HepG2 (cell line): ENCODE results near the gene SPTAN1. TPM values are rescaled to one million over a fixed set of nuclear protein-coding genes. Genes with fewer than 3 reads are reported as not detected.

Experiments used
- ATAC-seq: fragments of 200-7000 bp; cut with Tn5 transposase; 3 replicates; pipeline ENCODE4 v1.9.1; 2020; ENCODE audit warnings: mild to moderate bottlenecking, moderate library complexity
- BruUV-seq: library from RNA; stranded (reverse); fragments of 400-500 nt; replicated peaks from 2 replicates; lab custom pipeline; 2021; lab: Mats Ljungman, UMichigan
- CTCF ChIA-PET: fragments of 300-600 bp; formaldehyde crosslinking; extraction: SDS; loops from one replicate; lab custom pipeline; 2021; ENCODE audit warnings: low total read pairs, inconsistent platforms, low intra/inter-chr PET ratio; lab: Yijun Ruan, JAX
- POLR2A ChIA-PET: fragments of 350-600 bp; sonication (Branson Sonifier 250); formaldehyde crosslinking; loops from one replicate; lab custom pipeline; 2020; ENCODE audit warnings: antibody characterized with exemption, inconsistent platforms; lab: Yijun Ruan, JAX
- DNase-seq: peaks from one replicate; pipeline ENCODE4 v3.0.0-alpha.2; 2015; ENCODE audit warnings: low spot score
- FAIRE-seq: peaks from 3 replicates; lab custom pipeline; 2011; peaks lifted over from hg19 to GRCh38; lab: Jason Lieb, UNC
- H2AFZ ChIP-seq: one replicate; pipeline ENCODE4 v1.6.1; 2011; ENCODE audit warnings: low read length, inconsistent platforms
- H3K27ac ChIP-seq: fragments of 300-600 bp; 3 replicates; pipeline ENCODE4 v1.8.0; 2011; ENCODE audit warnings: mixed run types, mild to moderate bottlenecking, mixed read lengths, low read length, inconsistent platforms; ENCODE audit not compliant: insufficient read depth; ENCODE audit errors: extremely low read length
- H3K27me3 ChIP-seq, 2 experiments: fragments of 200-600 bp in 1 of 2; 2 replicates in 1 of 2; 3 replicates in 1 of 2; pipeline versions ENCODE4 v1.6.0 to v1.8.0; 2011; ENCODE audit warnings: low read length in 2 of 2, mild to moderate bottlenecking in 2 of 2, moderate library complexity in 2 of 2, inconsistent platforms in 1 of 2; ENCODE audit not compliant: insufficient read depth in 2 of 2, control insufficient read depth in 1 of 2
- H3K36me3 ChIP-seq, 2 experiments: fragments of 200-600 bp in 1 of 2; replicated peaks in 1 of 2; 2 replicates in 1 of 2; 3 replicates in 1 of 2; pipeline versions ENCODE4 v1.5.1 to v1.8.0; 2011; ENCODE audit warnings: low read length in 2 of 2, inconsistent platforms in 1 of 2; ENCODE audit not compliant: insufficient read depth in 2 of 2, control insufficient read depth in 1 of 2
- H3K4me1 ChIP-seq: 2 replicates; pipeline ENCODE4 v1.5.1; 2012; ENCODE audit warnings: low read length, inconsistent platforms; ENCODE audit not compliant: insufficient read depth
- H3K4me2 ChIP-seq: 2 replicates; pipeline ENCODE4 v1.6.0; 2011; ENCODE audit warnings: low read depth, low read length, inconsistent platforms
- H3K4me3 ChIP-seq, 3 experiments: fragments of 200-600 bp in 1 of 3; sonication (generic), shearing (Covaris generic) in 1 of 3; replicated peaks in 1 of 3; 2 replicates each; pipeline ENCODE4 v1.5.1; 2011 to 2016; ENCODE audit warnings: low read length in 3 of 3, inconsistent platforms in 2 of 3, low read depth in 2 of 3, mild to moderate bottlenecking in 2 of 3, control low read depth in 1 of 3, mixed read lengths in 1 of 3; ENCODE audit not compliant: insufficient read depth in 1 of 3
- H3K79me2 ChIP-seq: one replicate; pipeline ENCODE4 v1.6.1; 2011; ENCODE audit warnings: low read length, inconsistent platforms; ENCODE audit not compliant: insufficient read depth
- H3K9ac ChIP-seq: 2 replicates; pipeline ENCODE4 v1.6.0; 2011; ENCODE audit warnings: mild to moderate bottlenecking, low read depth, low read length, inconsistent platforms; ENCODE audit not compliant: insufficient read depth
- H3K9me3 ChIP-seq: 2 replicates; pipeline ENCODE4 v1.5.1; 2012; ENCODE audit warnings: mild to moderate bottlenecking, low read length
- H4K20me1 ChIP-seq: 2 replicates; pipeline ENCODE4 v1.6.0; 2011; ENCODE audit warnings: inconsistent platforms, mild to moderate bottlenecking, low read length, moderate library complexity; ENCODE audit not compliant: insufficient read depth
- BRCA1 ChIP-seq: sonication (generic); formaldehyde crosslinking; IDR thresholded peaks from 2 replicates; pipeline ENCODE4 v1.4.0; 2020; ENCODE audit warnings: missing genetic modification reagents
- ESRRA ChIP-seq: sonication (generic); formaldehyde crosslinking; IDR thresholded peaks from 2 replicates; pipeline ENCODE4 v1.5.1; 2020; ENCODE audit warnings: mild to moderate bottlenecking, low read depth, missing genetic modification reagents
- GPBP1L1 ChIP-seq: sonication (generic); formaldehyde crosslinking; IDR thresholded peaks from 2 replicates; pipeline ENCODE4 v1.5.0; 2020; ENCODE audit warnings: mild to moderate bottlenecking, missing genetic modification reagents
- PBX3 ChIP-seq: sonication (generic); formaldehyde crosslinking; IDR thresholded peaks from 2 replicates; pipeline ENCODE4 v1.8.1; 2023; ENCODE audit warnings: missing genetic modification reagents, inconsistent platforms, borderline replicate concordance
- RNF219 ChIP-seq: sonication (generic); formaldehyde crosslinking; IDR thresholded peaks from 2 replicates; pipeline ENCODE4 v1.5.0; 2020; ENCODE audit warnings: mild to moderate bottlenecking, missing genetic modification reagents
- SP1 ChIP-seq, 2 experiments: fragments of 450-650 bp in 1 of 2; sonication (generic) in 1 of 2; formaldehyde crosslinking in 1 of 2; IDR thresholded peaks; 2 replicates each; pipeline versions ENCODE4 v1.4.0 to v1.6.1; 2016 to 2020; ENCODE audit warnings: missing genetic modification reagents in 1 of 2
- TP53 ChIP-seq: sonication (generic); formaldehyde crosslinking; conservative IDR thresholded peaks from 2 replicates; pipeline ENCODE4 v1.4.0; 2020; ENCODE audit warnings: missing genetic modification reagents
- ZHX1 ChIP-seq: sonication (generic); formaldehyde crosslinking; IDR thresholded peaks from 2 replicates; pipeline ENCODE4 v1.8.1; 2022; ENCODE audit warnings: low read depth, mild to moderate bottlenecking, missing genetic modification reagents
- ZNF280B ChIP-seq: sonication (generic); formaldehyde crosslinking; IDR thresholded peaks from 2 replicates; pipeline ENCODE4 v1.5.0; 2020; ENCODE audit warnings: missing genetic modification reagents, mild to moderate bottlenecking, borderline replicate concordance
- ZNF296 ChIP-seq: sonication (generic); formaldehyde crosslinking; conservative IDR thresholded peaks from 2 replicates; pipeline ENCODE4 v1.5.0; 2020; ENCODE audit warnings: mild to moderate bottlenecking, missing genetic modification reagents
- ZNF558 ChIP-seq: sonication (generic); formaldehyde crosslinking; IDR thresholded peaks from 2 replicates; pipeline ENCODE4 v1.9.0; 2022; ENCODE audit warnings: mild to moderate bottlenecking, missing genetic modification reagents, borderline replicate concordance
- ZNF607 ChIP-seq: sonication (generic); formaldehyde crosslinking; IDR thresholded peaks from 2 replicates; pipeline ENCODE4 v1.5.1; 2020; ENCODE audit warnings: missing genetic modification reagents, mild to moderate bottlenecking, borderline replicate concordance
- whole genome bisulfite sequencing: methylation state at CpG from one replicate; pipeline ENCODE4 v1.1.6; 2017; ENCODE audit warnings: low lambda C conversion rate; 5-methylcytosine and 5-hydroxymethylcytosine counted together
- in situ Hi-C: cut with HindIII; loops from 2 replicates; pipeline ENCODE4 v1.10.0; 2017; ENCODE audit warnings: low pct_unique_long_range_greater_than_20kb; ENCODE audit not compliant: extremely low pct_ligation_motif_present
- intact Hi-C: fragments of 100-400 bp; cut with micrococcal nuclease; formaldehyde crosslinking; loops from one replicate; pipeline ENCODE4 v1.10.0; 2022; ENCODE audit not compliant: unreplicated experiment
- polyA plus RNA-seq, 8 experiments: library from polyadenylated mRNA; depleted of rRNA in 3 of 8; stranded (reverse) in 7 of 8; unstranded in 1 of 8; fragments of >200 nt; fragmentation: Illumina TruSeq in 4 of 8; extraction: Trizol in 4 of 8; gene quantifications; 2 replicates each; pipeline versions ENCODE4 v1.2.1 to v1.2.3, GENCODE V29; 2011 to 2016; ENCODE audit warnings: low read depth in 4 of 8, missing spikeins in 1 of 8, mixed read lengths in 1 of 8; ENCODE audit not compliant: insufficient read depth in 1 of 8
- total RNA-seq, 5 experiments: library from RNA; depleted of rRNA; stranded (reverse); fragments of >200 nt; fragmentation: Illumina TruSeq; extraction: Trizol; gene quantifications; 2 replicates each; pipeline ENCODE4 v1.2.3, GENCODE V29; 2016; ENCODE audit warnings: low read depth in 1 of 5

The SPTAN1 gene
- total and polyA plus RNA-seq, 2 of the 13 experiments (the other 11 are each of a cell fraction or from before 2014, with no cell fraction given) = 106 to 111 TPM

GRCh38 chr9:128568470-128569078 is 16.2 kb downstream of the SPTAN1 start:
- no peak overlapping the region for H3K9ac ChIP-seq
- H3K9me3 ChIP-seq = no peaks in the 10 kb centered on the region
- H3K4me2 ChIP-seq = no peak overlapping the region
- no peak overlapping the region for H2AFZ ChIP-seq
- ATAC-seq = no peak
- no peak for TF ChIP-seq ZHX1 (CRISPR knock-in tag)
- TF ChIP-seq TP53 = no peak
- TF ChIP-seq ZNF607 (CRISPR knock-in tag) = no peak
- no peak for TF ChIP-seq ZNF280B (CRISPR knock-in tag)
- no peak for TF ChIP-seq GPBP1L1 (CRISPR knock-in tag)
- TF ChIP-seq RNF219 (CRISPR knock-in tag) = no peak
- TF ChIP-seq ZNF558 (CRISPR knock-in tag) = no peak
- no peak for TF ChIP-seq ZNF296 (CRISPR knock-in tag)
- no peak for TF ChIP-seq PBX3 (CRISPR knock-in tag)
- no peak for TF ChIP-seq ESRRA (CRISPR knock-in tag)
- TF ChIP-seq BRCA1 = no peak
- no peak for TF ChIP-seq SP1 (IDR thresholded peaks at IDR 0.05)
- TF ChIP-seq SP1 (CRISPR knock-in tag; IDR thresholded peaks at IDR 0.05) = no peak
- no peaks in the 10 kb centered on the region for H3K79me2 ChIP-seq
- no TSS peak for BruUV-seq
- H3K27ac ChIP-seq = no peak overlapping the region
- no peak overlapping the region for H3K4me3 ChIP-seq
- POLR2A ChIA-PET = no interaction called here
- DNase-seq = no peak
- no peak for FAIRE-seq
- peaks cover 12 to 31% of the 10 kb centered on the region in 2 experiments; a peak in 4 of 5 replicates for H3K36me3 ChIP-seq
- WGBS = 83% methylated on average over 8 of the region's 8 CpGs
- H4K20me1 ChIP-seq = no peaks in the 10 kb centered on the region
- CTCF ChIA-PET = no interaction called here
- in situ Hi-C loops (no loop called here), intact Hi-C loops (no loop called here)
- no peaks in the 10 kb centered on the region for H3K27me3 ChIP-seq
- no peaks in the 10 kb centered on the region for H3K4me1 ChIP-seq
